HepG2 (cell line): ENCODE data around the gene ARHGEF7. TPM values are rescaled to one million over a fixed set of nuclear protein-coding genes. Genes with fewer than 3 reads are reported as not detected.

Experiments used
- ATAC-seq: fragments of 200-7000 bp; cut with Tn5 transposase; 3 replicates; pipeline ENCODE4 v1.9.1; 2020; ENCODE audit warnings: mild to moderate bottlenecking, moderate library complexity
- BruUV-seq: library from RNA; stranded (reverse); fragments of 400-500 nt; replicated peaks from 2 replicates; lab custom pipeline; 2021; lab: Mats Ljungman, UMichigan
- CTCF ChIA-PET: fragments of 300-600 bp; formaldehyde crosslinking; extraction: SDS; loops from one replicate; lab custom pipeline; 2021; ENCODE audit warnings: low total read pairs, inconsistent platforms, low intra/inter-chr PET ratio; lab: Yijun Ruan, JAX
- POLR2A ChIA-PET: fragments of 350-600 bp; sonication (Branson Sonifier 250); formaldehyde crosslinking; loops from one replicate; lab custom pipeline; 2020; ENCODE audit warnings: antibody characterized with exemption, inconsistent platforms; lab: Yijun Ruan, JAX
- DNase-seq: peaks from one replicate; pipeline ENCODE4 v3.0.0-alpha.2; 2015; ENCODE audit warnings: low spot score
- FAIRE-seq: peaks from 3 replicates; lab custom pipeline; 2011; peaks lifted over from hg19 to GRCh38; lab: Jason Lieb, UNC
- H2AFZ ChIP-seq: one replicate; pipeline ENCODE4 v1.6.1; 2011; ENCODE audit warnings: low read length, inconsistent platforms
- H3K27ac ChIP-seq: fragments of 300-600 bp; 3 replicates; pipeline ENCODE4 v1.8.0; 2011; ENCODE audit warnings: mixed run types, mild to moderate bottlenecking, mixed read lengths, low read length, inconsistent platforms; ENCODE audit not compliant: insufficient read depth; ENCODE audit errors: extremely low read length
- H3K27me3 ChIP-seq, 2 experiments: fragments of 200-600 bp in 1 of 2; 2 replicates in 1 of 2; 3 replicates in 1 of 2; pipeline versions ENCODE4 v1.6.0 to v1.8.0; 2011; ENCODE audit warnings: low read length in 2 of 2, mild to moderate bottlenecking in 2 of 2, moderate library complexity in 2 of 2, inconsistent platforms in 1 of 2; ENCODE audit not compliant: insufficient read depth in 2 of 2, control insufficient read depth in 1 of 2
- H3K36me3 ChIP-seq, 2 experiments: fragments of 200-600 bp in 1 of 2; replicated peaks in 1 of 2; 2 replicates in 1 of 2; 3 replicates in 1 of 2; pipeline versions ENCODE4 v1.5.1 to v1.8.0; 2011; ENCODE audit warnings: low read length in 2 of 2, inconsistent platforms in 1 of 2; ENCODE audit not compliant: insufficient read depth in 2 of 2, control insufficient read depth in 1 of 2
- H3K4me1 ChIP-seq: 2 replicates; pipeline ENCODE4 v1.5.1; 2012; ENCODE audit warnings: low read length, inconsistent platforms; ENCODE audit not compliant: insufficient read depth
- H3K4me2 ChIP-seq: 2 replicates; pipeline ENCODE4 v1.6.0; 2011; ENCODE audit warnings: low read depth, low read length, inconsistent platforms
- H3K4me3 ChIP-seq, 3 experiments: fragments of 200-600 bp in 1 of 3; sonication (generic), shearing (Covaris generic) in 1 of 3; replicated peaks in 1 of 3; 2 replicates each; pipeline ENCODE4 v1.5.1; 2011 to 2016; ENCODE audit warnings: low read length in 3 of 3, inconsistent platforms in 2 of 3, low read depth in 2 of 3, mild to moderate bottlenecking in 2 of 3, control low read depth in 1 of 3, mixed read lengths in 1 of 3; ENCODE audit not compliant: insufficient read depth in 1 of 3
- H3K79me2 ChIP-seq: one replicate; pipeline ENCODE4 v1.6.1; 2011; ENCODE audit warnings: low read length, inconsistent platforms; ENCODE audit not compliant: insufficient read depth
- H3K9ac ChIP-seq: 2 replicates; pipeline ENCODE4 v1.6.0; 2011; ENCODE audit warnings: mild to moderate bottlenecking, low read depth, low read length, inconsistent platforms; ENCODE audit not compliant: insufficient read depth
- H3K9me3 ChIP-seq: 2 replicates; pipeline ENCODE4 v1.5.1; 2012; ENCODE audit warnings: mild to moderate bottlenecking, low read length
- H4K20me1 ChIP-seq: 2 replicates; pipeline ENCODE4 v1.6.0; 2011; ENCODE audit warnings: inconsistent platforms, mild to moderate bottlenecking, low read length, moderate library complexity; ENCODE audit not compliant: insufficient read depth
- ETV5 ChIP-seq: IDR thresholded peaks from 2 replicates; pipeline ENCODE4 v1.6.1; 2018; ENCODE audit warnings: missing biosample characterization, missing genetic modification reagents, inconsistent platforms, borderline replicate concordance
- FOXJ3 ChIP-seq: sonication (generic); formaldehyde crosslinking; IDR thresholded peaks from 2 replicates; pipeline ENCODE4 v1.4.0; 2020; ENCODE audit warnings: missing genetic modification reagents, mild to moderate bottlenecking, borderline replicate concordance
- HOXA3 ChIP-seq: sonication (generic); formaldehyde crosslinking; IDR thresholded peaks from 2 replicates; pipeline ENCODE4 v1.5.0; 2020; ENCODE audit warnings: missing genetic modification reagents
- RERE ChIP-seq: IDR thresholded peaks from 2 replicates; pipeline ENCODE4 v1.6.1; 2016; ENCODE audit warnings: low read depth, missing genetic modification reagents, missing compliant biosample characterization
- SCMH1 ChIP-seq: sonication (generic); formaldehyde crosslinking; IDR thresholded peaks from 2 replicates; pipeline ENCODE4 v1.9.0; 2021; ENCODE audit warnings: missing genetic modification reagents, mild to moderate bottlenecking, borderline replicate concordance
- TFDP2 ChIP-seq: sonication (generic); formaldehyde crosslinking; IDR thresholded peaks from 2 replicates; pipeline ENCODE4 v1.4.0; 2020; ENCODE audit warnings: missing genetic modification reagents
- ZBTB42 ChIP-seq: sonication (generic); formaldehyde crosslinking; IDR thresholded peaks from 2 replicates; pipeline ENCODE4 v1.5.0; 2020; ENCODE audit warnings: mild to moderate bottlenecking, missing genetic modification reagents
- ZNF224 ChIP-seq: sonication (generic); formaldehyde crosslinking; IDR thresholded peaks from 2 replicates; pipeline ENCODE4 v1.5.0; 2020; ENCODE audit warnings: mild to moderate bottlenecking, missing genetic modification reagents
- ZNF335 ChIP-seq: sonication (generic); formaldehyde crosslinking; IDR thresholded peaks from 2 replicates; pipeline ENCODE4 v1.4.0; 2020; ENCODE audit warnings: missing genetic modification reagents
- ZNF354B ChIP-seq: sonication (generic); formaldehyde crosslinking; IDR thresholded peaks from 2 replicates; pipeline ENCODE4 v1.8.0; 2022; ENCODE audit warnings: mild to moderate bottlenecking, missing genetic modification reagents
- ZNF382 ChIP-seq: sonication (generic); formaldehyde crosslinking; IDR thresholded peaks from 2 replicates; pipeline ENCODE4 v1.5.0; 2020; ENCODE audit warnings: missing genetic modification reagents, mild to moderate bottlenecking, borderline replicate concordance
- ZNF557 ChIP-seq: sonication (generic); formaldehyde crosslinking; IDR thresholded peaks from 2 replicates; pipeline ENCODE4 v1.4.0; 2020; ENCODE audit warnings: missing genetic modification reagents
- ZNF746 ChIP-seq: sonication (generic); formaldehyde crosslinking; IDR thresholded peaks from 2 replicates; pipeline ENCODE4 v1.8.0; 2022; ENCODE audit warnings: mild to moderate bottlenecking, missing genetic modification reagents
- ZSCAN30 ChIP-seq: sonication (generic); formaldehyde crosslinking; IDR thresholded peaks from 2 replicates; pipeline ENCODE4 v1.5.0; 2020; ENCODE audit warnings: mild to moderate bottlenecking, missing genetic modification reagents
- WGBS: methylation state at CpG from one replicate; pipeline ENCODE4 v1.1.6; 2017; ENCODE audit warnings: low lambda C conversion rate; 5-methylcytosine and 5-hydroxymethylcytosine counted together
- in situ Hi-C: cut with HindIII; loops from 2 replicates; pipeline ENCODE4 v1.10.0; 2017; ENCODE audit warnings: low pct_unique_long_range_greater_than_20kb; ENCODE audit not compliant: extremely low pct_ligation_motif_present
- intact Hi-C: fragments of 100-400 bp; cut with micrococcal nuclease; formaldehyde crosslinking; loops from one replicate; pipeline ENCODE4 v1.10.0; 2022; ENCODE audit not compliant: unreplicated experiment
- polyA plus RNA-seq, 8 experiments: library from polyadenylated mRNA; depleted of rRNA in 3 of 8; stranded (reverse) in 7 of 8; unstranded in 1 of 8; fragments of >200 nt; fragmentation: Illumina TruSeq in 4 of 8; extraction: Trizol in 4 of 8; gene quantifications; 2 replicates each; pipeline versions ENCODE4 v1.2.1 to v1.2.3, GENCODE V29; 2011 to 2016; ENCODE audit warnings: low read depth in 4 of 8, missing spikeins in 1 of 8, mixed read lengths in 1 of 8; ENCODE audit not compliant: insufficient read depth in 1 of 8
- total RNA-seq, 5 experiments: library from RNA; depleted of rRNA; stranded (reverse); fragments of >200 nt; fragmentation: Illumina TruSeq; extraction: Trizol; gene quantifications; 2 replicates each; pipeline ENCODE4 v1.2.3, GENCODE V29; 2016; ENCODE audit warnings: low read depth in 1 of 5

The ARHGEF7 gene
- total and polyA plus RNA-seq, 2 of the 13 experiments (the other 11 are each of a cell fraction or from before 2014, with no cell fraction given), result 15.7 to 22.3 TPM

- DNase-seq (no peak), FAIRE-seq (no peak), ATAC-seq (no peak)
- Histone ChIP-seq H3K79me2 (no peaks in the 10 kb centered on the region), H3K9ac (no peak overlapping the region), H2AFZ (no peak overlapping the region), H4K20me1 (no peaks in the 10 kb centered on the region), H3K27ac (no peak overlapping the region), H3K4me1 (no peaks in the 10 kb centered on the region), H3K4me3 (no peak overlapping the region), H3K4me2 (no peak overlapping the region), H3K27me3 (no peaks in the 10 kb centered on the region), H3K36me3 (peaks cover 15 to 37% of the 10 kb centered on the region in 2 experiments)
- 98% methylated on average over 6 of the region's 7 CpGs for WGBS
- CTCF ChIA-PET, result no interaction called here
- in situ Hi-C loops (no loop called here), intact Hi-C loops (no loop called here)
- no peak for TF ChIP-seq ZNF224 (CRISPR knock-in tag)
- no peak for TF ChIP-seq ZBTB42 (CRISPR knock-in tag)
- no peak for TF ChIP-seq SCMH1 (CRISPR knock-in tag)
- no peak for TF ChIP-seq ZNF382 (CRISPR knock-in tag)
- no peak for TF ChIP-seq ZNF746
- TF ChIP-seq, all 625 proteins: peak for 0
- POLR2A ChIA-PET, result no interaction called here
- no peaks in the 10 kb centered on the region for H3K9me3 ChIP-seq
- BruUV-seq, result no TSS peak
Observed at GRCh38 chr13:111265701-111266035, 150.6 kb downstream of the ARHGEF7 start.

- FAIRE-seq (no peak), ATAC-seq (no peak), DNase-seq (no peak)
- WGBS, result 100% methylated on average over 5 of the region's 5 CpGs
- Histone ChIP-seq H3K27ac (no peak overlapping the region), H3K36me3 (peaks cover 19 to 51% of the 10 kb centered on the region in 2 experiments), H3K4me2 (no peak overlapping the region), H3K27me3 (no peaks in the 10 kb centered on the region), H3K9ac (no peak overlapping the region), H4K20me1 (no peaks in the 10 kb centered on the region), H2AFZ (no peak overlapping the region), H3K9me3 (no peaks in the 10 kb centered on the region), H3K4me1 (no peaks in the 10 kb centered on the region), H3K79me2 (no peaks in the 10 kb centered on the region), H3K4me3 (no peak overlapping the region)
- intact Hi-C loops, result no loop called here
- in situ Hi-C loops, result no loop called here
- ChIA-PET POLR2A (no interaction called here), CTCF (no interaction called here)
- no TSS peak for BruUV-seq
- no peak for TF ChIP-seq HOXA3 (CRISPR knock-in tag)
- TF ChIP-seq ZNF354B (CRISPR knock-in tag), result no peak
- no peak for TF ChIP-seq FOXJ3 (CRISPR knock-in tag)
- no peak for TF ChIP-seq RERE (CRISPR knock-in tag)
- no peak for TF ChIP-seq ZNF335
- TF ChIP-seq ZNF557 (CRISPR knock-in tag), result no peak
- no peak for TF ChIP-seq ETV5
- TF ChIP-seq TFDP2 (CRISPR knock-in tag), result no peak
- no peak for TF ChIP-seq ZSCAN30 (CRISPR knock-in tag)
Observed at GRCh38 chr13:111267205-111267604, 152.1 kb downstream of the ARHGEF7 start.
